Suppressor macrophage treated with lipopolysaccharide for 1 hour (primary cell): Measurements from ENCODE around the gene RNF44.

Source experiments
- DNase-seq, 3 donors: peaks; one replicate each; pipeline ENCODE4 v3.0.0-alpha.2; 2020 to 2022

RNF44 gene

DNA sequence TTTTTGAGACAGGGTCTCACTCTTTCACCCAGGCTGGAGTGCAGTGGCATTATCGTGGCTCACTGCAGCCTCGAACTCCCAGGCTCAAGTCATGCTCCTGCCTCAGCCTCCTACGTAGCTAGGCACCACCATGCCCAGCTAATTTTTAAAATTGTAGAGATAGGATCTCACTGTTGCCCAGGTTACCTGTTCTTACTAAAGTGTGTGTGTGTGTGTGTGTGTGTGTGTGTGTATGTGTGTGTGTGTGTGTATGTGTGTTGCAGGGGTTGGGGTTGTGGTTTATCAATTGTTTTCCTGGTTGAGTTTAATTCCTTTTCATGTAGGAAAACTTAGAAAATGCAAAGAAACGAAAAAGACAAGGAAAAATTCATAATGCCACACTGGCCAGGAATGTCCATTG lies 21.8 kb downstream of the RNF44 start:
- DNase-seq: no peak

DNA sequence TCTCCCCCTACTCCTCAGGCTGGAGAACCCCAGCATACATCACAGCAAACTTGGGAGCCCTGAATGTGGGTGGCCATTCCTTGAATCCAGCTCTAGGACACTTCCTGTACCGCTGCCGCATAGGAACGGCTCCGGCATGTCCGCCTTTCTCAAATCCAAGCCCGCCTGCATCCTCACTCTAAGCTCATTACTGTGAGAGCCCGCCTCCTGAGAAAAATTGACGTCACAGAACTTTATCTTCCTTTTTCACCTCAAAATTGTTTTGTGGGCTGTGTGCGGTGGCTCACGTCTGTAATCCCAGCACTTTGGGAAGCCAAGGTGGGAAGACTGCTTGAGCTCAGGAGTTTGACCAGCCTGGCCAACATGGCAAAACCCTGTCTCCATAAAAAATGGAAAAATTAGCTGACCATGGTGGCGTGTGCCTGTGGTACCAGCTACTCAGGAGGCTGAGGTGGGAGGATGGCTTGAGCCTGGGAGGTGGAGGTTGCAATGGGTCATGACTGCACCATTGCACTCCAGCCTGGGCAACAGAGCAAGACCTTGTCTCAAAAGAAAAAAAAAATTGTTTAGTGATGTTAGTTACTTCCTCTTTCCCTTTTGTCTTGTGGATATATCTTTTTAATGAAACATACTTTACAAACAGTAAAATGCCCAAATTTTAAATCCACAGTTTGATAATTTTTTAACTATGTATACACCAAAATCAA lies 22.8 kb downstream of the RNF44 start:
- peak in 2 of 3 donors; percentile 22 to 24 for DNase-seq

DNA sequence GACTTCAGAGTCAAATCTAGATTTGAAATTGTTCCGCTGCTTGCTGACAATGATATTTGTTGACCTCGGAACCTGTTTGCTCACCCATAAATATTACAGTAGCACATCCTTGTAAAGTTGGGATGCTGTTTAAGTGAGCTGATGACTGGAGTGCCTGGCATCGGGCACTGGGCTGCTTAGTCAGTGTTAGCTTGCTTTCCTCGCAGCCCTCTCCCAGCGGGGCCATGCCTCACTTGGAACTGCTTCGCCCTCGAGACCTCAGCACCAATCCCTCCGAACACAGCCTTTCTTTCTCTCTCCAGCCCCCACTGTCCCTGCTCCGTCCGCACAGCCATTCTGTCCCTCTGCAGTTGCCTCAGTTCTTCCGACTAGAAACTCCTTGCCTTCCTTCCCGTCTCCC lies 23.4 kb downstream of the RNF44 start:
- DNase-seq: no peak

DNA sequence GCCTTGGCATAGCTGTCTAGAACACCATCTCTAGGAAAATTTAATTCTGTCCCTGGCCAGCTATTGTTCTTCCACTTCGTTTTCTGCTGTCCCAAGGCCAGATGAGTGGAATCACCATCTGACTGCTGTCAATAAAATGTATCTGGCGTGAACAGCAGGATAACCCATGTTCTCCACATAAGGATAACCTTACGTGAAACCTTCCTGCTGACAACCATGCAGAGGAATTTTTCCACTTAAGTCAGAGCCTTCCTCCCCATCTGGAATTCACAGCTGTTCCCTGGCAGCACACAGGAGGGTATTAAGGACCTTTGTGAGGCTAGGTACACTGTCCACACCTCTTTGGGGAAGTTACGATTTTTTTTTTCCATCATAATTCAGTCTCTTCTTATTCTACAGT lies 28.6 kb downstream of the RNF44 start:
- DNase-seq: no peak

DNA sequence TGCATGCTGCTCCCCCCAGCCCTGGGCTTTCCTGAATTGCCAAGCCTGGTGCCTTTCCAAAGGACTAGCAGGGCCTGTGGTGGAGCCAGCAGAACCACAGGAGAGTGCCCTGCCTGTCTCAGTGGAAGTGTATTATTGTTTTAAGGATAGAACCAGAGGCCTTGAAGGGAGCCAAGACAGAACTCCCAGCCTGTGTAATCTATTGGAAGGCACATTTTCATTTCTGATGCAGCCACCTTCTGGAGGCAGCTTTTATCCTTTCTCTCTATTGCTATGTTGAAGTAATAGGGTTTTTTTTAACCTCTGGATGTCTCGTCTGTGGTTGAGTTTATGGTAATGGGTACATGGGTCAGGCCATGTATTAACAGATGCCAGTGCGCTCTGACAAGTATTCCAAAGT lies 29.3 kb downstream of the RNF44 start:
- DNase-seq: no peak

DNA sequence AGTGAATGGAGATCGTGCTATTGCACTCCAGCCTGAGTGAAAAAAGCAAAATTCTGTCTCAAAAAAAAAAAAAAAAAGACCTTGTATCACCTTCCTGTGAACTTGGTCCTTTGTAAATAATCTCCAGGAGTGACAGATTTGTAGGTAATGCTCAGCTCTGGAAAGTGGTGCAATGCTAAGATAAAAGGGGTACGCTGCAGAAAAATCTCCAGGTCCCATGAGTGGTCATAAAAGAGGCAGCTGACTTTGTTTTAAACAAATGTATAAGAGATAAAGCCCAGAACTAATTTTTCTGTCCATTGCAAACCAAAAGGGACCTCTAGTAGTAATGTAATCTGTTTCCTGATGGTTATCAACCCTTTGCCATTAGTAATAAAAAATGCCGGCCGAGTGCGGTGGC lies 33.7 kb downstream of the RNF44 start:
- DNase-seq: peak in 1 of 3 donors; percentile 6

DNA sequence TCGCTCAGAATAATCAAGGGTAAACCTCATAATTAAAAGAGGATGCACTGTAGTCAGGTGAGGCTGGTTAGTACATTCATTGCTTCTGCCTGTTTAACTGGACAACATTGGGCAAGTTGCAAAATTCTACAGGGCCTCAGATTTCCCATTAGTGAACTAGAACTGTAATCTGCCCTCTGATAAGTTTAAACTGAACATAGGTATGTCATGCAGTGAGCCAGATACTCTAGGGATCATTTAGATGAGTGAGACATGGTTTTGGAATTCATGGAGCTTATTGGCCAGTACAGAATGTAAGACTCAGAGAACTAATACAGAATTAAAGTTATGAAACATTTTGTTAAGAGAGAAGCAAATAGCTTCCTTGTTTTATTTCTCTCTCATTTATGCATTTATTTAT lies 35.9 kb downstream of the RNF44 start:
- peak in 1 of 3 donors; percentile 3 for DNase-seq

DNA sequence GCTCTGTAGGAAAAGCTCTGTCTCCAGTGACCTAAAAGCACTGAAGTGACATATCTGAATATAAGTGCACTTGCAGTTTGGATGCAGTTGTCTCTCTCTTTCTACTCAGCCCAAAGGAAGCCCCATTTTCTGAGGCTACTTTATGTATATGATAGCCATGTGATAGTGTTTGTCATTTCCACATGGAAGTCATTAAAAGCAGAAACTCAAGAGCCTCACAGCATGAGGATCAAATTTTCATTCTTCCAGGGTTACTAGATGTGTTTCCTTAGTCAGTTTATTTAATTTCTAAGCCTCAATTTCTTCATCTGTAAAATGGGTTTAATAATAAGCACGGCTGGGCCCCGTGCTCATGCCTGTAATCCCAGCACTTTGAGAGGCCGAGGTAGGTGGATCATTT lies 36.7 kb downstream of the RNF44 start:
- peak in 1 of 3 donors; percentile 3 for DNase-seq

DNA sequence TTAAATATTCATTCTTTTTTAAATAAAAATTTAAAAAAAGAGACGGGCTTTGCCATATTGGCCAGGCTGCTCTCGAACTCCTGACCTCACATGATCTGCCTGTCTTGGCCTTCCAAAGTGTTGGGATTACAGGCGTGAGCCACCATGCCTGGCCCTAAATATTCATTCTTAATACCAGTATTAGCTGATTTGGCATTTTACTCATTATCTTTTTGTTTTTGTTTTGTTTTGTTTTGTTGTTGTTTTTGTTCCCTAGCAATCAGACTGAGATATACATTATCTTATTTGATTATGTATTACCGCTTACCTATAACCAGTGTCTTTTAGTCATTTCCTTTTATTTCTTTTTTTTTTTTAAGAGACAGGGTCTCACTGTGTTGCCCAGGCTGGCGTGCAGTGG lies 37.9 kb downstream of the RNF44 start:
- no peak for DNase-seq

DNA sequence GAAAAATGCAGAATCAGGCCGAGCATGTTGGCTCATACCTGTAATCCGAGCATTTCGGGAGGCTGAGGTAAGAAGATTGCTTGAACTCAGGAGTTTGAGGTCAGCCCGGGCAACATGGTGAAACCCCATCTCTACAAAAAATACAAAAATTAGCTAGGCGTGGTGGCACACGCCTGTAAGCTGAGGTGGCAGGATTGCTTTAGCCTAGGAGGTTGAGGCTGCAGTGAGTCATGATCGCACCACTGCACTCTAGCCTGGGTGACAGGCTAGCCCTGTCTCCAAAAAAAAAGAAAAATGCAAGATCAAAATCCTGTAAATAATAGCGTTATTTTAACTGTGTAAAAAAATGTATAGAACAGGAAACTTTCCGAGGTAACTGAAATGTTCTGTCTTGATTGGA lies 39.4 kb downstream of the RNF44 start:
- peak in 1 of 3 donors; percentile 1 for DNase-seq

DNA sequence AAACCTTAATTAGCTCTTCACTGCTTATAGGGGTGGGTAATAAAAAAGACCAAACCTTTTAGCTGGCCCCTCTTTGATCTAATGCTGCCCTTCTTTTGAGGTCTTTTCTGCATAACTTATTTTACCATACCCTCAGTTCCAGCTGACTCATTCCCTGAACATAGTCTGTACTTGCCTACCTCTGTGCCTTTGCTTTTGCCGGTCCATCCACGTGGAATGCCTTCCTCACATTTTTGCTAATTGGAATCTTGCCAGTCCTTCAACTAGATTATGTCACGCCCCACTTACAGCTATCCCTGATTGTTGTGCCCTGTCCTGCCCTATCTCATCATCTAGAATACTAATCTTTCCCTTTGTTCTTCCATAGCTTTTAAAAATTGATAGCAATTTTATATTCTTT lies 44.8 kb downstream of the RNF44 start:
- no peak for DNase-seq

DNA sequence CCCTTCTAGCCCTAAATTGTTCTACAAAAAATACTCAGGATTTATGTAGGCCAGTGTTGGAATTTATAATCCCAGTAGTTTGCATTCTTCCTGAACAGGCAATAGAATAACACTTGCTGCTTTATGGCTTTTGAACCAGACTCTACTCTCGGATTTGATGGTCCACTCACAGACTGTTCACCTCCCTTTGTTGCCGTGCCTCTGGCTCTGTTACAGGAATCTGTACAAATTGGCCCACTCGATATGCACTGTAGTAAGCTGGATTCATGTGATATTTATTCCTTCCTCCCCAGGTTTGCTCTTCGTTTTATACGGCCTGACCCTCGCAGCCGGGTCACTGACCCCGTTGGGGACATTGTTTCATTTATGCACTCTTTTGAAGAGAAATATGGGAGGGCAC lies 45.3 kb downstream of the RNF44 start:
- peak in 1 of 3 donors; percentile 8 for DNase-seq

DNA sequence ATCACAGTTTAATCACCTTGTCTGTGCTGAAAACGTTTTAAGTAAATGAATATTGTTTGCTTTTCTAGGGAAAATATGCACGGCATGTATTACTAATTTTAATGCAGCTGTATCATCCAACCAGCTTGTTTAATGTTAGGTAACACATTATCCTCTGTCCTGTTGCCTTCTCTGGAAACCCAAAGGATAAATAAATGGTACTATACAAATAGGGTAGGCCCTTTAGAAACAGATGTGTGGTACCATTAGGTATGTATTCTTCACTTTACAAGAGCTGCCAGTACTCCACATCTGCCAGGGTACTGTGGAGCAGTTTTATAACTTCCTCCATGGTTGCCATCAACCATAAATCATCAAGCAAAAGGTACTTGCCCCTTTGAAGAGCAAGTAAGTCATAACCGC lies 46.1 kb downstream of the RNF44 start:
- DNase-seq: no peak

DNA sequence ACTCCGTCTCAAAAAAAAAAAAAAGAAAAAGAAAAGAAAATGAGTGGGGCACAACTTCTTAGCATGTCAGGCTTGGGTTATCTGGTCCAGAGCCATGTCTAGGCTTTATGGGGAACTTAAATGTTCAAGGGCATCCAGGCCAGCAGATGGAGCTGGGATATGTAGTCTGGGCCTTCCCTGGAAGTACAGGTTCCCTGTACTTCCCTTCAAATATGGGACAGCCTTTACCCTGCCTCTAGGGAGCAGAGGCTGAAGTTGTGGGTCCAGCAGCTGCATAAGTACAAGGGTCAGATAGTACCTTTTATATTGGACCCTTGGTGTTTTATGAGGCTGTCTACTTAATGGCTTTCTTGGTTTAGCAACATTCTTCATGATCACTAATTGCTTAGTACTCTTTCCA lies 46.9 kb downstream of the RNF44 start:
- peak in 1 of 3 donors; percentile 16 for DNase-seq

DNA sequence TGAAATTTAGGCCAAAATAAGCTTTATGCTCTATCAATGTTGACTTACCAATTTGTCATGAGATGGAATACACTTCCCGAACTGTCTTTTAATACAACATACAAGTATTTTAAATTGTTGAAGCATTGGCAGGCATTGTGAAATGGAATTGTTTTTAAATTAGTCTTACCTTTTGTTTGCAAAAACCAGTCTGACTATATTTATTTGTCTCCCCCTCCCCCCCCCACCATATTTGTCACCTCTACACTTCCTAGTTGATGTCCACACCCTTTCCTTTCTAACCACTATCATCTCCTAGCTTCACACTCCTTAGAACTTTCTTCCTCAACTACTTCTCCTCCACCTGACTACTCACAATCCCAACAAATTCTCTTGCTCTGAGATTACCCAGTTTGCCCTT lies 48.1 kb downstream of the RNF44 start:
- peak in 1 of 3 donors; percentile 13 for DNase-seq

DNA sequence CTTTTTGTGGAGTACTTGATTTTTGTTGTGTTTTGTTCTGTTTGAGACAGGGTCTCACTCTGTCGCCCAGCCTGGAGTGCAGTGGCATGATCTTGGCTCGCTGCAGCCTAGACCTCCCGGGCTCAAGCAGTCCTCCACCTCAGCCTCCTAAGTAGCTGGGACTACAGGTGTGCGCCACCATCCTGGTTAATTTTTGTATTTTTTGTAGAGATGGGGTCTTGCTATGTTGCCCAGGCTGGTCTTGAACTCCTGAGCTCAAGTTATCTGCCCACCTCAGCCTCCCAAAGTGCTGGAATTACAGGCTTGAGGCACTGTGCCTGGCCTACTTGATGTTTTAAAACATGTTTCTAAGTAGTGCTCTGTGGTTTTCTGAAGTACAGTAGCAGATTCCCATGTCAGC lies 50.0 kb downstream of the RNF44 start:
- peak in 1 of 3 donors; percentile 2 for DNase-seq

DNA sequence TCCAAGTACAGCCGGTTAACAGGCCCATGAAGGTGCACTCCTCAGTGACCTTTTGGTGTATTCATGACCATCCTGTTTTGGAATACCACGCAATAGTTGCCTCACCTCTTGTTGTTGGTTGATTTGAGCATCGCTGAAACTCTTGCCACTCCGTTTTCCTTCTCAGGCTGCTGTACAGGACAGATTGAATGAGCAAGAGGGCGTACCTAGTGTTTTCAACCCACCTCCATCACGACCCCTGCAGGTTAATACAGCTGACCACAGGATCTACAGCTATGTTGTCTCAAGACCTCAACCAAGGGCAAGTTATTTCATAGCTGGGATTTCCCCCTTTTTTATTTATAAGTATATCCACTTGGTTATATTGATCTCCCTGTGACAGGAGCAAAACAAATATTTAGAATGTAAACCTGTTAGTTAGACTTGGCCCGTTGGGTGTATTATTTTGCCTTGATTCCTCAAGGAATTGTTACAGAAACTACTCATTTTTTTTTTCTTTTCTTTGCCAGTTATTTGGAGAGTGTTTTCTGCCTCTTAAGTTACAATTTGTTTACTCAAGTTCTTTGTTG lies 50.9 kb downstream of the RNF44 start:
- DNase-seq: peak in 1 of 3 donors; percentile 1

DNA sequence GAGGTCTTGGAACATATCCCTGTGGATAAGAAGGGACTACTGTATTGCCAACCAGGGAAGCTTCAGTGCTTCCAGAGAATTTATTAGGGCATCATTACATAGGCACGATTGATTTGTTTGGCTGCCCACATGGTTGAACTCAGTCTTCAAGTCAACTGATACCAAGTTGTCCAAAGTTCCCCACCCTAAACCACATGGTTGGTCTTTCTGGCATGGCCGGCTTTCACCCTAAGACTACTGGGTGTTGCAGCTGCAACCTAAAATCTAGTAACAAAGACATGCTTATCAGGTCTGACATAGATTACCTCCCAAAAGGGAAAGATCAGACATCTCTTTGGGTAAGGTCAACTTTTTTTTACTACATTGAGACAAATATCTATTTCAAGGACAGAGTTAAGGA lies 52.0 kb downstream of the RNF44 start:
- peak in 1 of 3 donors; percentile 13 for DNase-seq

DNA sequence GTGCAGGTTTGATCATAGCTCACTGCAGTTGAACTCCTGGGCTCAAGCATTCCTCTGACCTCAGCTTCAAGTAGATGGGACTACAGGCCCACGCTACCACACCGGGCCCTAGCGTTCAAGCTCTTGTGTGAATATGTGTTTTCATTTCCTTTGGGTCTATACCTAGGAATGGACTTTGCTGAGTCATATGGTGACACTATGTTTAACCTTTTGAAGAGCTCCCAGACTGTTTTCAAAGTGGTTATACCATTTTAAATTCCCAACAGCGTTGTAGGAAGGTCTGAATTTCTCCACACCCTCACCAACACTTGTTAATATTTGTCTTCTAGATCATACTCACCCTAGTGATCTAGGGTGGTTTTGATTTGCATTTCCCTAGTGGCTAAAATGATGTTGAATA lies 55.5 kb downstream of the RNF44 start:
- no peak for DNase-seq
